CD8-positive, alpha-beta memory T cell (primary cell): ENCODE results near the gene P4HA2. TPM values are rescaled to one million over a fixed set of nuclear protein-coding genes. Genes with fewer than 3 reads are reported as not detected.
A peak's percentile ranks its signal among the peaks of the same experiment; 100 is the strongest.

Experiments
- CTCF ChIA-PET: fragments of 350-600 bp; sonication (Branson Sonifier 250); formaldehyde crosslinking; loops from one replicate; lab custom pipeline; 2021; ENCODE audit warnings: antibody characterized with exemption; lab: Charles Lee
- POLR2A ChIA-PET: fragments of 350-600 bp; sonication (Branson Sonifier 250); formaldehyde crosslinking; loops from one replicate; lab custom pipeline; 2021; ENCODE audit warnings: antibody characterized with exemption; lab: Charles Lee
- DNase-seq, 5 donors: peaks; one replicate each; pipeline versions ENCODE4 v3.0.0 to v3.0.0-alpha.2; 2020 to 2022; ENCODE audit warnings: mixed read lengths in 1 of 5
- H3K27ac ChIP-seq: one replicate; pipeline ENCODE4 v1.7.0; 2013; ENCODE audit warnings: low read depth, mild to moderate bottlenecking, low read length, moderate library complexity
- H3K27me3 ChIP-seq: 2 replicates; pipeline ENCODE4 v1.7.0; 2013; ENCODE audit warnings: low read length, mild to moderate bottlenecking; ENCODE audit not compliant: insufficient read depth, poor library complexity, severe bottlenecking
- H3K36me3 ChIP-seq: 2 replicates; pipeline ENCODE4 v1.7.0; 2013; ENCODE audit warnings: mild to moderate bottlenecking, low read length, moderate library complexity; ENCODE audit not compliant: insufficient read depth
- H3K4me1 ChIP-seq: 2 replicates; pipeline ENCODE4 v1.7.0; 2013; ENCODE audit warnings: mild to moderate bottlenecking, low read length, moderate library complexity; ENCODE audit not compliant: insufficient read depth
- H3K4me3 ChIP-seq: 2 replicates; pipeline ENCODE4 v1.7.0; 2013; ENCODE audit warnings: mild to moderate bottlenecking, low read length
- H3K9me3 ChIP-seq: 2 replicates; pipeline ENCODE4 v1.7.0; 2013; ENCODE audit warnings: mild to moderate bottlenecking, low read length
- H3K27ac Mint-ChIP-seq, 8 donors: one replicate each; pipeline ENCODE4 v1.8.0; 2020 to 2021; ENCODE audit warnings: mixed read lengths in 8 of 8, mild to moderate bottlenecking in 6 of 8, inconsistent platforms in 3 of 8, moderate library complexity in 3 of 8
- H3K27me3 Mint-ChIP-seq, 2 donors: one replicate each; pipeline ENCODE4 v1.8.0; 2020 to 2021; ENCODE audit warnings: mixed read lengths in 2 of 2, mild to moderate bottlenecking in 1 of 2, moderate library complexity in 1 of 2
- H3K36me3 Mint-ChIP-seq, 3 donors: one replicate each; pipeline ENCODE4 v1.8.0; 2020 to 2021; ENCODE audit warnings: mixed read lengths in 3 of 3, inconsistent platforms in 1 of 3, mild to moderate bottlenecking in 1 of 3
- H3K4me1 Mint-ChIP-seq, 3 donors: one replicate each; pipeline ENCODE4 v1.8.0; 2020 to 2021; ENCODE audit warnings: mixed read lengths in 3 of 3, inconsistent platforms in 1 of 3, mild to moderate bottlenecking in 1 of 3
- H3K4me3 Mint-ChIP-seq, 7 donors: one replicate each; pipeline ENCODE4 v1.8.0; 2020 to 2021; ENCODE audit warnings: mixed read lengths in 7 of 7, mild to moderate bottlenecking in 6 of 7, moderate library complexity in 4 of 7, inconsistent platforms in 2 of 7
- H3K9me3 Mint-ChIP-seq, 5 donors: one replicate each; pipeline ENCODE4 v1.8.0; 2020 to 2022; ENCODE audit warnings: mixed read lengths in 5 of 5, mild to moderate bottlenecking in 3 of 5, moderate library complexity in 2 of 5, inconsistent platforms in 1 of 5
- polyA plus RNA-seq: library from polyadenylated mRNA; unstranded; fragments of 300-500 nt; fragmentation: Illumina TruSeq; gene quantifications from one replicate; pipeline ENCODE4 v1.2.3, GENCODE V29; 2021
- total RNA-seq, 2 experiments: library from RNA; stranded (reverse); gene quantifications; one replicate each; pipeline ENCODE4 v1.2.3, GENCODE V29; 2021

The P4HA2 gene
- total and polyA plus RNA-seq, 3 experiments from 2014 or later: 7.2 to 7.9 TPM; not detected in 1

DNA sequence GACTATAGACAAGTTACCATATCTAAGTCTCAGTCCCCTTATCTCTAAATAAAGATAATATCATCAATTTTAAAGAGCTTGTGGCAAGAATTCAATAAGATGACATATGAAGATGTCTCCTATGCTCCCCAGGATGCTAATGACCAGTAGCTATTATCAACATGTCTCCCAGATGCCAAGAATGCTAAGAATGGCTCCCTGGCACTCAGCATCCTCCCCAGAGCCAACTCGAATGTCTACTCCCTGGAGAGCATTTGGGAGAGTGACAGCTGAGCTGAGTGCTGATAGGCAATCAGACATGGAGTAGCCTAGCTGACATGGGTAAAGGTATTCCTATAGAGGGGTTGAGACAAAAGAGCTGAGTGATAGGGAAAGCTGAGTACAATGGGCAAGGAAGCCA lies 15.9 kb downstream of the P4HA2 start:
- H3K4me1 Mint-ChIP-seq: no peaks in the 10 kb centered on the region
- Histone ChIP-seq H3K9me3 (no peaks in the 10 kb centered on the region), H3K4me1 (no peaks in the 10 kb centered on the region), H3K4me3 (no peak overlapping the region), H3K36me3 (no peaks in the 10 kb centered on the region), H3K27me3 (no peaks in the 10 kb centered on the region), H3K27ac (no peak overlapping the region)
- H3K4me3 Mint-ChIP-seq: no peak overlapping the region
- no peaks in the 10 kb centered on the region for H3K27me3 Mint-ChIP-seq
- no peaks in the 10 kb centered on the region for H3K36me3 Mint-ChIP-seq
- CTCF ChIA-PET: no interaction called here
- no peaks in the 10 kb centered on the region for H3K9me3 Mint-ChIP-seq
- no peak overlapping the region for H3K27ac Mint-ChIP-seq
- no peak for DNase-seq
- POLR2A ChIA-PET: no interaction called here

DNA sequence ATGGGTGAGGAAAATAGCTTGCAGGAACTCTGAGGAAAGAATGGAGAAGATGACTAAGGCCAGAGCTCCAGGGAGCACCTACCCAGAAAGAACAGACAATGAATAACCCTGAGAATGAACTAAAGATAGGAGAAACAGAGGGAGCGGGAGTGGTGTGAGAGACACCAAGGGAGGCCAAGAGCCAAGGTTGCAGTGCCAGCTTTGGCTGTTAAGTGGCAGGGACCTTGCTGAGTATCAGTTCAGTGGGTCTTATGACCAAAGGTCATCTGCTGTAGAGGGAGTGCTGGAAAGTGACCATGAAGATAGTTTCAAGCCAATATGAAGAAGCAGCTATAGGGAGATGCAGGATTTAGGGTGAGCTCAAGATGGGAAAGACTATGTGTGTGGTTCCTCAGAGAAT lies 16.7 kb downstream of the P4HA2 start:
- Mint-ChIP-seq H3K27ac (no peak overlapping the region), H3K4me1 (no peaks in the 10 kb centered on the region), H3K4me3 (no peak overlapping the region), H3K27me3 (no peaks in the 10 kb centered on the region), H3K9me3 (no peaks in the 10 kb centered on the region), H3K36me3 (no peaks in the 10 kb centered on the region)
- Histone ChIP-seq H3K9me3 (no peaks in the 10 kb centered on the region), H3K27ac (no peak overlapping the region), H3K4me3 (no peak overlapping the region), H3K36me3 (no peaks in the 10 kb centered on the region), H3K4me1 (no peaks in the 10 kb centered on the region), H3K27me3 (no peaks in the 10 kb centered on the region)
- POLR2A ChIA-PET: no interaction called here
- no peak for DNase-seq
- CTCF ChIA-PET: no interaction called here

DNA sequence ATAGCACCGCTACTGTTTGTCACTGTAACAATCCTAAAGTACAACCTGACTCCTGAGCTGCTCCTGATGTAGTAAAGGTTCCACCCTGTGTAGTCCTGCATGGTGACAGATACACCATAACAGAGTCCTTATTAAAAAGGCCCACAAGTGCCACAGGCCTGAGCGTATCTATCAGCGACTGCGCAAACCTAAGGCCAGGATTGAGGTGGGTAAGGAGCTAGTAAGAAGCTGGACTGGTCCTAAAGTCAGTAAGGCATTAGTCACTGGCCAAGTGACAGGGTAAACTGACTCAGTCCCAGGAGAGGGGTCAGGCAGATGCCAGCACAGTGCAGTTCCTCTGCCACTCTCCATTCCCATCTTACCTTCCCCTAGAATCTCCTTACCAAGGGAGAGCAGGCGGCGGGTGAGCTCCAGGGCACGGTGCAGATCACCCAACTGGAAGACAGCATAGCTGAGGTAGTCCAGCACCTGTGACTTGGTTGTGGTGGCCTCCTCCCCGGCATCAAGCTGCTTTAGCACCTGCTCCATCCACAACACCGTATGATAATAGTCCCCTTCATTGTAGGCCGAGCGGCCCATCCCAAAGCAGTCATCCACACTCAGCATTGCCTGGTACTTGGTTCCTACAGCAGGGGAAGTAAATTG lies 17.6 kb downstream of the P4HA2 start:
- H3K9me3 Mint-ChIP-seq: no peaks in the 10 kb centered on the region
- Histone ChIP-seq H3K9me3 (no peaks in the 10 kb centered on the region), H3K36me3 (no peaks in the 10 kb centered on the region), H3K4me1 (no peaks in the 10 kb centered on the region), H3K4me3 (no peak overlapping the region), H3K27me3 (no peaks in the 10 kb centered on the region), H3K27ac (no peak overlapping the region)
- no peak overlapping the region for H3K4me3 Mint-ChIP-seq
- H3K27ac Mint-ChIP-seq: no peak overlapping the region
- CTCF ChIA-PET: no interaction called here
- H3K36me3 Mint-ChIP-seq: no peaks in the 10 kb centered on the region
- DNase-seq: no peak
- H3K27me3 Mint-ChIP-seq: no peaks in the 10 kb centered on the region
- H3K4me1 Mint-ChIP-seq: no peaks in the 10 kb centered on the region
- POLR2A ChIA-PET: no interaction called here

DNA sequence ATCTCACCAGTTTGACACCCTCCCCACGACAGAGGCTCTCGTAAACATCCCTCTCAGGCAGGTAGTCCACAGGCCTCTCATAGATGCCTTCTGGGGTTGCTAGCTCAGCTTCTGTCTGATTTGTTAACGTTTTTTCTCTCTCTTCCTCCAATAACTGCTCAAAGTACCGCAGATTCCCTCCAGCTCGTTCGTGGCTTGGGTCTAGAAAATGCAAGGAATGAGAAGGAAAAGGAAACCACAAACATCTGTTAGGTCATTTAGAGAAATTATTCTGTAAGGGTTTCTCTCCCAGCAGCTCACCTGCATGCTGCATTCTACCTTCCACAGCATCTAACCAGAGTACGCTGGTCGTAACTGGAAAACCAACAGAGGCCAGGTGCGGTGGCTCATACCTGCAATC lies 18.5 kb downstream of the P4HA2 start:
- H3K9me3 ChIP-seq: no peaks in the 10 kb centered on the region
- no peak for DNase-seq
- no peaks in the 10 kb centered on the region for H3K4me1 ChIP-seq
- no peaks in the 10 kb centered on the region for H3K27me3 ChIP-seq
- no peak overlapping the region for H3K27ac ChIP-seq
- no peaks in the 10 kb centered on the region for H3K9me3 Mint-ChIP-seq
- H3K36me3 ChIP-seq: no peaks in the 10 kb centered on the region
- no peak overlapping the region for H3K4me3 ChIP-seq
- no peak overlapping the region for H3K4me3 Mint-ChIP-seq
- peak overlapping the region in 2 of 8 donors; percentile 6 to 29 for H3K27ac Mint-ChIP-seq
- H3K27me3 Mint-ChIP-seq: no peaks in the 10 kb centered on the region
- H3K36me3 Mint-ChIP-seq: no peaks in the 10 kb centered on the region
- ChIA-PET POLR2A (no interaction called here), CTCF (no interaction called here)
- no peaks in the 10 kb centered on the region for H3K4me1 Mint-ChIP-seq

DNA sequence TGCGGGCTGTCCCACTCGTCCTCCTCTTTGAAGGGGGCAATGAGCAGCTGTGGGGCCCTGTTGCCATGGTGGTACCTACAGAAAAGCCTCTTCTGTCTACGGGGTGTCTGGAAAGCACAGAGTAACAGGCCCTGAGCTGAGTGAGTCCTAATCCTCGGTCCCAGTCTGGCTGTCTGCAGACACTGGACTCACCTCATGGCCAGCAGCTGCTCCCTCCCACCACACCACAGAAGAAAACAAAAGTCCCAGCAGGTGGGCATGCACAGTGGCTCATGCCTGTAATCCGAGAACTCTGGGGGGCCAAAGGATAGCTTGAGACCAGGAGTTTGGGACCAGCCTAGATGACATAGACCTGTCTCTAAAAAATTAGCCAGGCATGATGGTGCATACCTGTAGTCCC lies 19.9 kb downstream of the P4HA2 start:
- no peaks in the 10 kb centered on the region for H3K27me3 Mint-ChIP-seq

DNA sequence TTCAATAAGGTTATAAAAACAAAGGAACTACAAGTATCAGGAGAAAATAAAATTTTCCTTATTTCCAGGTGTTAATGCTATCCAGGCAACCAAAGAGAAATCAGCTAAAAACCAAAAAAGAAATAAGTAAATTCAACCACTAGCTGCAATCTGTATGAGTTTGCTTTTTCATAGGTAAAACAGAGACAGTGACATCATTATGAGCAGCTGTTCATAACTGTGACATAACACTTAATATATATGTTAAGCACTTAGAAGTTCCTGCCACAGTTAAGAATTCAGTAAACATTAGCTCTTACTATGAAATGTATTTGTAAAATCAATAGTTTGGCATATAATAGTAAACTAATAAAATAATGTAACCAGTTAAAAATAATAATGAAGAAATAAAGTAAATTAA lies 20.9 kb downstream of the P4HA2 start:
- ChIA-PET POLR2A (no interaction called here), CTCF (no interaction called here)
- no peak overlapping the region for H3K27ac Mint-ChIP-seq
- no peak for DNase-seq
- Histone ChIP-seq H3K27ac (no peak overlapping the region), H3K4me3 (no peak overlapping the region), H3K27me3 (no peaks in the 10 kb centered on the region), H3K4me1 (no peaks in the 10 kb centered on the region), H3K9me3 (no peaks in the 10 kb centered on the region), H3K36me3 (no peaks in the 10 kb centered on the region)
- no peak overlapping the region for H3K4me3 Mint-ChIP-seq
- H3K4me1 Mint-ChIP-seq: no peaks in the 10 kb centered on the region
- H3K36me3 Mint-ChIP-seq: no peaks in the 10 kb centered on the region
- no peaks in the 10 kb centered on the region for H3K9me3 Mint-ChIP-seq
- no peaks in the 10 kb centered on the region for H3K27me3 Mint-ChIP-seq

More for the DNA sequence above, 19.9 kb downstream of the P4HA2 start:
- Histone ChIP-seq H3K27me3 (no peaks in the 10 kb centered on the region), H3K27ac (no peak overlapping the region), H3K9me3 (no peaks in the 10 kb centered on the region), H3K4me1 (no peaks in the 10 kb centered on the region), H3K36me3 (no peaks in the 10 kb centered on the region), H3K4me3 (no peak overlapping the region)
- Mint-ChIP-seq H3K4me1 (no peaks in the 10 kb centered on the region), H3K9me3 (no peaks in the 10 kb centered on the region), H3K36me3 (no peaks in the 10 kb centered on the region), H3K4me3 (no peak overlapping the region), H3K27ac (no peak overlapping the region)
- no peak for DNase-seq
- CTCF ChIA-PET: no interaction called here
- POLR2A ChIA-PET: no interaction called here

DNA sequence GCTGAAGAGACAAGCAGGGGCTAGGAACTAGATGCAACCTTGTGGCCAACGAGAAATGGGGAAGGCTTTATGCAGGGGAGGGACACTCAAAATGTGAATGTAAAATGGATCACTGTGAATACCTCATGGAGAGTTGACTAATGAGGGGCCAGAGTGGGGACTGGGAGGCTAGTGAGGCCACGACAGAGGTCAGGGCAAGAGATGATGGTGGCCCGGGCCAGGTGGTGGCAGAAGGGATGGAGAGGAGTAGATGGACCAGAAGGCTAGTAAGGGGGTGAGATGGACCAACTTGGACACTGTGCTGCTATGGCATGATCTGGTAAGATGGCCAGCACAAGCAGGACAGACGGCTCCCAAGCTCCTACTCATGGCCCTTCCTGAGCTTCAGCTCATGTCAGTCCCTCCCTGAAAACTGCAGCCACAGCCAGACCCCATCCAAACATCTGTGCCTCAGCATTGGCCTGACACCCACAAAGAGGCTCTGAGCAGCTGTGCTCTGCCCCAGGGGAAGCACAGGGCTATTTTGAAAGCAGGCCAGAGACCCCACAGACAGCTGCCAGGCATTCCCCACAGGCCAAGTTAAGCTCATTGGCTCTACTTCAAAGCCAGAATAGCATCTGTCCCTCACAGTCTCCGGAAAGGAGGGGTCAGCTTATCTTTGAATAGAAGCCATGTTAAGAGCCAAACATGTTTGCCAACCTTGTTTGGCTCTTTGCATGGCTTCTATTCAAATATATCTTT lies 22.1 kb downstream of the P4HA2 start:
- POLR2A ChIA-PET: no interaction called here
- CTCF ChIA-PET: interaction anchor here (0.5 to 0.9 kb wide), 2 partner anchors 9 to 39 kb away, joined by 3 read pairs; no protein-coding TSS in a partner anchor
- H3K4me3 ChIP-seq: no peak overlapping the region
- no peak overlapping the region for H3K4me3 Mint-ChIP-seq
- H3K36me3 ChIP-seq: no peaks in the 10 kb centered on the region
- H3K9me3 ChIP-seq: no peaks in the 10 kb centered on the region
- H3K9me3 Mint-ChIP-seq: no peaks in the 10 kb centered on the region
- H3K27me3 Mint-ChIP-seq: peaks cover 0 to 3% of the 10 kb centered on the region in 2 donors
- H3K27ac ChIP-seq: no peak overlapping the region
- no peak overlapping the region for H3K27ac Mint-ChIP-seq
- no peaks in the 10 kb centered on the region for H3K36me3 Mint-ChIP-seq
- H3K4me1 ChIP-seq: no peaks in the 10 kb centered on the region
- H3K4me1 Mint-ChIP-seq: no peaks in the 10 kb centered on the region
- no peak for DNase-seq
- no peaks in the 10 kb centered on the region for H3K27me3 ChIP-seq

DNA sequence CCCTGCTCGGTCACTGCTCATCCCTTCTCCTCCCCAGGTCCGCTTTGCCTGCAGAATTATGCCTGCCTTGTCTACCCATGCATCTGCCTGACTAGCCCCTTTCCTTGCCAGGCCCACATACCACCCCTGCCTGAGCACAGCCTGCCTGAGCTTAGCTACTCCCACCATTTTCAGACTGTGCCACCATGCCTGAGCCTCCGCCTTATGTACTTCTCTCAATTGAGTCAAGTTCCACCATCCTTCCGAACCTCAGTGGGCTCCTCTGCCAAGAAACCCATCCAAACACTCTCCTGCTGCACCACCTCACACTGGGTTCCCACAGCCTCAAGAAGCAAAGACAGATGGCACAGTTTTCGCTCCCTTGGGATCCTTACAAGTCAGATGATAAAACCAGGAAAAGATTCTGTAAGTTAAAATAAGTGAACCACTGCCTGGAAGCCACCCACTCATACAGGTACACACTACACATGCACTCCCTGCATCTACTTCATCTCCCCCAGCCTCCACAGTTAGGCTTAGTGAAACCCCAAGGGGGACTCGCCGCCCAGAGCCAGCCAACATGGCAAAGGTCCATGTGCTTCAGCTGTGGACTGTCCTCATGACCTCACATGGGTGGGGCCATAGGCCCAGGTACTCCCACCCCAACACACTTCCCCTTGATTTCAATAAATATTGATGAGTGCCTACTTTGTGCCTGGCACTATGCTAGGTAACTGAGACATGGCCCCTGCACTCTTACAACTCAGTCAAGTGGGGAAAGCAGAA lies 23.1 kb downstream of the P4HA2 start:
- no peaks in the 10 kb centered on the region for H3K36me3 Mint-ChIP-seq
- POLR2A ChIA-PET: no interaction called here

More for the DNA sequence above, 23.1 kb downstream of the P4HA2 start:
- Histone ChIP-seq H3K27me3 (no peaks in the 10 kb centered on the region), H3K9me3 (no peaks in the 10 kb centered on the region), H3K4me3 (no peak overlapping the region), H3K36me3 (no peaks in the 10 kb centered on the region), H3K4me1 (no peaks in the 10 kb centered on the region), H3K27ac (no peak overlapping the region)
- Mint-ChIP-seq H3K27ac (no peak overlapping the region), H3K9me3 (no peaks in the 10 kb centered on the region), H3K4me1 (no peaks in the 10 kb centered on the region), H3K27me3 (peaks cover 0 to 3% of the 10 kb centered on the region in 2 donors), H3K4me3 (no peak overlapping the region)
- no peak for DNase-seq
- CTCF ChIA-PET: no interaction called here
